ENCODE results near the gene FTCD.

DNA sequence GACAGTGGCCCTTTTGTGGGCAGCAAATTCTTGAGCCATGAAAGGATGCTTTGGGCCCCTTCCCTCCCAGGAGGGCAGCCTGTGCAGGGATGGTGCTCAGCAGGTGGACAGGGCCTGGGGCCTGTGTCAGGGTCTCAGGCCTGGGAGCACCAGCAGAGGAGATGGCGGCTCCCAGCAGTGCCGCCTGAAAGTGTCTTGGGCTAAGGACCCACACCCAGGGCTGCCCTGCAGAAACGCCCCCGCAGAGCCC lies 23.9 kb downstream of the FTCD start:
- TF ChIP-seq CTCF (conservative IDR thresholded peaks at IDR 0.05; ENCODE audit: low read depth, low read length) (no peak), RCOR1 (IDR thresholded peaks at IDR 0.05; ENCODE audit: insufficient replicate concordance, low read length) (no peak), POLR2A (IDR thresholded peaks at IDR 0.05; ENCODE audit: low read depth, low read length) (no peak), SMC3 (IDR thresholded peaks at IDR 0.05; ENCODE audit: low read depth, low read length) (no peak), CEBPB (IDR thresholded peaks at IDR 0.05; ENCODE audit: low read depth, low read length) (no peak)
- TF ChIP-seq, protein P1, sequence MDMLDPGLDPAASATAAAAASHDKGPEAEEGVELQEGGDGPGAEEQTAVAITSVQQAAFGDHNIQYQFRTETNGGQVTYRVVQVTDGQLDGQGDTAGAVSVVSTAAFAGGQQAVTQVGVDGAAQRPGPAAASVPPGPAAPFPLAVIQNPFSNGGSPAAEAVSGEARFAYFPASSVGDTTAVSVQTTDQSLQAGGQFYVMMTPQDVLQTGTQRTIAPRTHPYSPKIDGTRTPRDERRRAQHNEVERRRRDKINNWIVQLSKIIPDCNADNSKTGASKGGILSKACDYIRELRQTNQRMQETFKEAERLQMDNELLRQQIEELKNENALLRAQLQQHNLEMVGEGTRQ (IDR thresholded peaks at IDR 0.05; ENCODE audit: low read depth, low read length): no peak
